Nephron (organoid): ENCODE measurements around the gene LRCH1.
"Not testable (repeated sequence)": the region's sequence is repeated elsewhere in the genome, so short reads cannot be mapped to it uniquely, and the experiment has no call there.

Source experiments
- H3K27ac Mint-ChIP-seq, 3 experiments: 2 replicates each; pipeline ENCODE4 v1.8.0; 2020; ENCODE audit warnings: mixed read lengths in 3 of 3, mild to moderate bottlenecking in 2 of 3, moderate library complexity in 1 of 3
- H3K27me3 Mint-ChIP-seq: 2 replicates; pipeline ENCODE4 v1.8.0; 2021; ENCODE audit warnings: low read depth, mild to moderate bottlenecking, moderate library complexity, mixed read lengths
- H3K36me3 Mint-ChIP-seq: 2 replicates; pipeline ENCODE4 v1.8.0; 2020; ENCODE audit warnings: low read depth, mixed read lengths
- H3K4me1 Mint-ChIP-seq: 2 replicates; pipeline ENCODE4 v1.8.0; 2020; ENCODE audit warnings: mixed read lengths
- H3K4me3 Mint-ChIP-seq, 3 experiments: 2 replicates each; pipeline ENCODE4 v1.8.0; 2020; ENCODE audit warnings: mild to moderate bottlenecking in 3 of 3, mixed read lengths in 3 of 3, moderate library complexity in 2 of 3
- H3K9me3 Mint-ChIP-seq: 2 replicates; pipeline ENCODE4 v1.8.0; 2020; ENCODE audit warnings: mixed read lengths
- CTCF ChIP-seq, 3 experiments: fragments of 200-600 bp; sonication (generic); IDR thresholded peaks; one replicate each; pipeline ENCODE4 v1.5.0; 2021; ENCODE audit warnings: antibody characterized with exemption in 3 of 3; ENCODE audit not compliant: unreplicated experiment in 3 of 3

The LRCH1 gene

GRCh38 chr13:46751811-46752635 lies 199.1 kb downstream of the LRCH1 start:
- H3K36me3 Mint-ChIP-seq, result peaks cover 48% of the 10 kb centered on the region
- H3K4me3 Mint-ChIP-seq, result no peak overlapping the region
- H3K9me3 Mint-ChIP-seq, result no peaks in the 10 kb centered on the region
- TF ChIP-seq CTCF (IDR thresholded peaks at IDR 0.05; ENCODE audit: unreplicated experiment in 3 of 3), result peak in 1 of 3 experiments; percentile 9
- H3K4me1 Mint-ChIP-seq, result peaks cover 8% of the 10 kb centered on the region
- H3K27ac Mint-ChIP-seq, result peak overlapping the region in 1 of 3 experiments; percentile 11
- H3K27me3 Mint-ChIP-seq, result peaks cover 3% of the 10 kb centered on the region

GRCh38 chr13:46753137-46753536 lies 200.2 kb downstream of the LRCH1 start:
- Mint-ChIP-seq H3K4me1 (peaks cover 11% of the 10 kb centered on the region), H3K4me3 (no peak overlapping the region), H3K27ac (no peak overlapping the region), H3K36me3 (peaks cover 41% of the 10 kb centered on the region), H3K27me3 (peaks cover 3% of the 10 kb centered on the region), H3K9me3 (no peaks in the 10 kb centered on the region)
- no peak for TF ChIP-seq CTCF (IDR thresholded peaks at IDR 0.05; ENCODE audit: unreplicated experiment in 3 of 3)

GRCh38 chr13:46753917-46754316 lies 200.9 kb downstream of the LRCH1 start:
- peaks cover 3% of the 10 kb centered on the region for H3K27me3 Mint-ChIP-seq
- peaks cover 34% of the 10 kb centered on the region for H3K36me3 Mint-ChIP-seq
- H3K4me1 Mint-ChIP-seq, result peaks cover 13% of the 10 kb centered on the region
- TF ChIP-seq CTCF (IDR thresholded peaks at IDR 0.05; ENCODE audit: unreplicated experiment in 3 of 3), result no peak
- H3K4me3 Mint-ChIP-seq, result no peak overlapping the region
- H3K27ac Mint-ChIP-seq, result no peak overlapping the region
- no peaks in the 10 kb centered on the region for H3K9me3 Mint-ChIP-seq

GRCh38 chr13:46754812-46755211 lies 201.8 kb downstream of the LRCH1 start:
- no peak for TF ChIP-seq CTCF (IDR thresholded peaks at IDR 0.05; ENCODE audit: unreplicated experiment in 3 of 3)
- H3K4me1 Mint-ChIP-seq, result peaks cover 10% of the 10 kb centered on the region
- H3K27ac Mint-ChIP-seq, result no peak overlapping the region
- H3K27me3 Mint-ChIP-seq, result peaks cover 3% of the 10 kb centered on the region
- no peak overlapping the region for H3K4me3 Mint-ChIP-seq
- peaks cover 28% of the 10 kb centered on the region for H3K36me3 Mint-ChIP-seq
- H3K9me3 Mint-ChIP-seq, result no peaks in the 10 kb centered on the region

GRCh38 chr13:46755508-46755907 lies 202.5 kb downstream of the LRCH1 start:
- peaks cover 22% of the 10 kb centered on the region for H3K36me3 Mint-ChIP-seq
- H3K27ac Mint-ChIP-seq, H3K9me3 Mint-ChIP-seq, H3K27me3 Mint-ChIP-seq, H3K4me3 Mint-ChIP-seq, H3K4me1 Mint-ChIP-seq: not testable (repeated sequence)

GRCh38 chr13:46756977-46757376 lies 204.0 kb downstream of the LRCH1 start:
- H3K27ac Mint-ChIP-seq, result no peak overlapping the region
- peaks cover 3% of the 10 kb centered on the region for H3K27me3 Mint-ChIP-seq
- H3K9me3 Mint-ChIP-seq, result no peaks in the 10 kb centered on the region
- peaks cover 9% of the 10 kb centered on the region for H3K4me1 Mint-ChIP-seq
- TF ChIP-seq CTCF (IDR thresholded peaks at IDR 0.05; ENCODE audit: unreplicated experiment in 3 of 3), result no peak
- peaks cover 8% of the 10 kb centered on the region for H3K36me3 Mint-ChIP-seq
- H3K4me3 Mint-ChIP-seq, result no peak overlapping the region
